HG03139 (cell line): ENCODE results near the gene CCDC6.
A peak's percentile ranks its signal among the peaks of the same experiment; 100 is the strongest.
"Not testable (repeated sequence)": the region's sequence is repeated elsewhere in the genome, so short reads cannot be mapped to it uniquely, and the experiment has no call there.

Source experiments
- ATAC-seq: cut with Tn5 transposase; IDR thresholded peaks from one replicate; pipeline ENCODE4 v1.9.1; 2021; ENCODE audit not compliant: unreplicated experiment

CCDC6 gene

GRCh38 chr10:59906417-59907202, at the start of gene CCDC6:
TSS of gene CCDC6 (minus strand) at chr10:59906556. CDS start at chr10:59906424, 132 bp downstream.
- peak; percentile 84 for ATAC-seq

- ATAC-seq, result no peak
These were observed 47.9 kb upstream of the CCDC6 start for GRCh38 chr10:59954296-59954695.

GRCh38 chr10:59953711-59954110, 47.4 kb upstream of the CCDC6 start:
- ATAC-seq, result not testable (repeated sequence)

- ATAC-seq, result no peak
These were observed 43.7 kb upstream of the CCDC6 start for GRCh38 chr10:59950105-59950504.

GRCh38 chr10:59949608-59950007, 43.3 kb upstream of the CCDC6 start:
- no peak for ATAC-seq

GRCh38 chr10:59945991-59946390, 39.6 kb upstream of the CCDC6 start:
- no peak for ATAC-seq

GRCh38 chr10:59945590-59945989, 39.2 kb upstream of the CCDC6 start:
- no peak for ATAC-seq

- ATAC-seq, result no peak
These were observed 38.1 kb upstream of the CCDC6 start for GRCh38 chr10:59944339-59944935.

- no peak for ATAC-seq
These were observed 36.2 kb upstream of the CCDC6 start for GRCh38 chr10:59942556-59942955.

- no peak for ATAC-seq
These were observed 31.4 kb upstream of the CCDC6 start for GRCh38 chr10:59937720-59938119.

GRCh38 chr10:59934701-59935100, 28.3 kb upstream of the CCDC6 start:
- no peak for ATAC-seq

GRCh38 chr10:59930788-59931521, 24.6 kb upstream of the CCDC6 start:
- not testable (repeated sequence) for ATAC-seq

- no peak for ATAC-seq
These were observed 19.7 kb upstream of the CCDC6 start for GRCh38 chr10:59926086-59926485.

GRCh38 chr10:59922907-59923306, 16.6 kb upstream of the CCDC6 start:
- no peak for ATAC-seq

GRCh38 chr10:59917922-59918321, 11.6 kb upstream of the CCDC6 start:
- no peak for ATAC-seq

GRCh38 chr10:59913547-59914237, 7.3 kb upstream of the CCDC6 start:
- no peak for ATAC-seq

- ATAC-seq, result no peak
These were observed 4.5 kb upstream of the CCDC6 start for GRCh38 chr10:59910867-59911266.

GRCh38 chr10:59909815-59910214, 3.5 kb upstream of the CCDC6 start:
- no peak for ATAC-seq

GRCh38 chr10:59908808-59909143, 2.4 kb upstream of the CCDC6 start:
- no peak for ATAC-seq

- no peak for ATAC-seq
These were observed 1.8 kb upstream of the CCDC6 start for GRCh38 chr10:59907918-59908807.
